SK-N-SH (cell line): ENCODE data around the gene PTGDR2. TPM values are rescaled to one million over a fixed set of nuclear protein-coding genes. Genes with fewer than 3 reads are reported as not detected.

Experiments
- CTCF ChIA-PET: fragments of 300-600, 350-600 bp; formaldehyde crosslinking; extraction: SDS; loops from one replicate; lab custom pipeline; 2021; lab: Yijun Ruan, JAX
- POLR2A ChIA-PET: fragments of 350-600 bp; sonication (Branson Sonifier 250); formaldehyde crosslinking; extraction: SDS; loops from one replicate; lab custom pipeline; 2020; ENCODE audit warnings: antibody characterized with exemption, inconsistent platforms; lab: Yijun Ruan, JAX
- DNase-seq: peaks from one replicate; pipeline ENCODE4 v3.0.0; 2012
- H2AFZ ChIP-seq: fragments of 200-600 bp; sonication (generic); 2 replicates; pipeline ENCODE4 v1.8.1; 2016; ENCODE audit warnings: antibody characterized with exemption, mild to moderate bottlenecking, low read depth
- H3F3A ChIP-seq: fragments of 200-600 bp; sonication (generic); replicated peaks from 2 replicates; pipeline ENCODE3; 2016; ENCODE audit warnings: antibody characterized with exemption, mild to moderate bottlenecking; ENCODE audit not compliant: insufficient read depth
- H3K27ac ChIP-seq, 2 experiments: fragments of 200-500 bp in 1 of 2; fragments of 200-600 bp in 1 of 2; sonication (Bioruptor generic) in 1 of 2; sonication (generic), shearing (Covaris generic) in 1 of 2; 2 replicates each; pipeline versions ENCODE4 v1.5.1 to v1.6.1; 2014 to 2016; ENCODE audit warnings: low read depth in 2 of 2, inconsistent platforms in 1 of 2, low read length in 1 of 2, mild to moderate bottlenecking in 1 of 2, mixed read lengths in 1 of 2
- H3K27me3 ChIP-seq: fragments of 200-600 bp; sonication (generic), shearing (Covaris generic); 2 replicates; pipeline ENCODE4 v1.6.1; 2016; ENCODE audit warnings: mixed run types; ENCODE audit not compliant: insufficient read depth
- H3K36me3 ChIP-seq, 2 experiments: fragments of 200-500 bp in 1 of 2; fragments of 200-600 bp in 1 of 2; sonication (Bioruptor generic) in 1 of 2; sonication (generic) in 1 of 2; replicated peaks in 1 of 2; 2 replicates each; pipeline versions ENCODE3 to v1.5.1; 2014 to 2016; ENCODE audit warnings: low read length in 1 of 2, mild to moderate bottlenecking in 1 of 2; ENCODE audit not compliant: insufficient read depth in 2 of 2, control insufficient read depth in 1 of 2
- H3K4me1 ChIP-seq, 2 experiments: fragments of 200-500 bp in 1 of 2; fragments of 200-600 bp in 1 of 2; sonication (Bioruptor generic) in 1 of 2; sonication (generic), shearing (Covaris generic) in 1 of 2; 2 replicates each; pipeline versions ENCODE4 v1.5.1 to v1.6.1; 2014 to 2016; ENCODE audit warnings: low read depth in 1 of 2, low read length in 1 of 2, mixed run types in 1 of 2; ENCODE audit not compliant: insufficient read depth in 2 of 2, control insufficient read depth in 1 of 2
- H3K4me2 ChIP-seq: fragments of 200-600 bp; sonication (generic), shearing (Covaris generic); 2 replicates; pipeline ENCODE4 v1.6.1; 2017; ENCODE audit warnings: mixed run types
- H3K4me3 ChIP-seq, 2 experiments: fragments of 200-500 bp in 1 of 2; fragments of 200-600 bp in 1 of 2; sonication (Bioruptor generic) in 1 of 2; sonication (generic), shearing (Covaris generic) in 1 of 2; 2 replicates each; pipeline versions ENCODE4 v1.5.1 to v1.8.1; 2014 to 2016; ENCODE audit warnings: low read depth in 2 of 2, inconsistent platforms in 1 of 2, low read length in 1 of 2, mild to moderate bottlenecking in 1 of 2, mixed read lengths in 1 of 2, moderate library complexity in 1 of 2
- H3K79me2 ChIP-seq: fragments of 200-600 bp; sonication (generic); 2 replicates; pipeline ENCODE4 v1.8.1; 2017; ENCODE audit warnings: mild to moderate bottlenecking; ENCODE audit not compliant: insufficient read depth
- H3K9ac ChIP-seq: fragments of 200-600 bp; sonication (generic); 2 replicates; pipeline ENCODE4 v1.6.1; 2017; ENCODE audit warnings: mixed run types
- H3K9me2 ChIP-seq: fragments of 200-600 bp; sonication (generic); 2 replicates; pipeline ENCODE4 v1.6.1; 2017; ENCODE audit warnings: mixed run types
- H3K9me3 ChIP-seq: fragments of 200-600 bp; sonication (generic); 2 replicates; pipeline ENCODE4 v1.6.1; 2017; ENCODE audit warnings: mixed run types, mild to moderate bottlenecking, moderate library complexity
- H4K20me1 ChIP-seq: fragments of 200-600 bp; sonication (generic); 2 replicates; pipeline ENCODE4 v1.6.1; 2017; ENCODE audit warnings: mild to moderate bottlenecking, mixed run types; ENCODE audit not compliant: insufficient read depth
- CHD2 ChIP-seq: fragments of 150-350 bp; IDR thresholded peaks from 2 replicates; pipeline ENCODE4 v1.6.1; 2018; ENCODE audit warnings: low read length; ENCODE audit not compliant: partially characterized antibody
- EZH2phosphoT487 ChIP-seq: fragments of 200-600 bp; sonication (generic); IDR thresholded peaks from 2 replicates; pipeline ENCODE4 v1.6.1; 2017; ENCODE audit warnings: low read depth, mixed run types, mild to moderate bottlenecking, antibody characterized with exemption, moderate library complexity, borderline replicate concordance
- FOXJ3 ChIP-seq: sonication (generic); formaldehyde crosslinking; IDR thresholded peaks from 2 replicates; pipeline ENCODE4 v1.5.1; 2020; ENCODE audit warnings: mild to moderate bottlenecking, missing genetic modification reagents
- FOXM1 ChIP-seq: IDR thresholded peaks from 2 replicates; pipeline ENCODE4 v1.4.0; 2012; ENCODE audit warnings: low read depth, mild to moderate bottlenecking
- NFIC ChIP-seq: IDR thresholded peaks from 2 replicates; pipeline ENCODE4 v1.4.0; 2012; ENCODE audit warnings: borderline replicate concordance
- POLR2AphosphoS5 ChIP-seq: IDR thresholded peaks from 2 replicates; pipeline ENCODE4 v1.6.1; 2012; ENCODE audit warnings: low read depth, low read length
- RAD21 ChIP-seq: IDR thresholded peaks from 2 replicates; pipeline ENCODE4 v1.6.1; 2012; ENCODE audit warnings: mild to moderate bottlenecking, low read length
- RFX5 ChIP-seq: IDR thresholded peaks from 2 replicates; pipeline ENCODE4 v1.6.1; 2012; ENCODE audit warnings: mild to moderate bottlenecking, improper control_type of control experiment, low read length
- SIN3A ChIP-seq: IDR thresholded peaks from 2 replicates; pipeline ENCODE4 v1.6.1; 2012; ENCODE audit warnings: low read depth, mild to moderate bottlenecking, low read length, moderate library complexity, borderline replicate concordance
- TCF12 ChIP-seq: IDR thresholded peaks from 2 replicates; pipeline ENCODE4 v1.4.0; 2012
- TEAD4 ChIP-seq: IDR thresholded peaks from 2 replicates; pipeline ENCODE4 v1.4.0; 2012; ENCODE audit warnings: mild to moderate bottlenecking, borderline replicate concordance; ENCODE audit not compliant: insufficient read depth
- YY1 ChIP-seq: IDR thresholded peaks from 2 replicates; pipeline ENCODE4 v1.4.0; 2012; ENCODE audit warnings: low read depth, mild to moderate bottlenecking
- WGBS: methylation state at CpG from one replicate; pipeline ENCODE4 v1.1.6; 2017; ENCODE audit warnings: low lambda C conversion rate; 5-methylcytosine and 5-hydroxymethylcytosine counted together
- polyA plus RNA-seq, 3 experiments: library from polyadenylated mRNA; depleted of rRNA; stranded (reverse); fragments of >200 nt; gene quantifications; 2 replicates each; pipeline ENCODE4 v1.2.3, GENCODE V29; 2012
- TF ChIP-seq, protein P1 (sequence below): fragments of 200-600 bp; sonication (generic); IDR thresholded peaks from 2 replicates; pipeline ENCODE4 v1.6.1; 2017; ENCODE audit warnings: antibody characterized with exemption, mild to moderate bottlenecking, moderate library complexity
- TF ChIP-seq, protein P2 (sequence below): IDR thresholded peaks from 2 replicates; pipeline ENCODE4 v1.4.0; 2012; ENCODE audit warnings: low read depth
- TF ChIP-seq, protein P3 (sequence below): fragments of 150-350 bp; IDR thresholded peaks from 2 replicates; pipeline ENCODE4 v1.6.1; 2016; ENCODE audit warnings: mild to moderate bottlenecking, low read depth, low read length
- TF ChIP-seq, protein P4 (sequence below): fragments of 150-350 bp; IDR thresholded peaks from 2 replicates; pipeline ENCODE4 v1.6.1; 2017; ENCODE audit warnings: antibody characterized with exemption, low read length, low read depth, borderline replicate concordance
- TF ChIP-seq, protein P5 (sequence below): IDR thresholded peaks from 2 replicates; pipeline ENCODE4 v1.4.0; 2012; ENCODE audit warnings: low read depth, borderline replicate concordance
- TF ChIP-seq, protein P6 (sequence below): IDR thresholded peaks from 2 replicates; pipeline ENCODE4; 2012

PTGDR2 gene
- polyA plus RNA-seq, 1 of the 3 experiments (the other 2 are of a cell fraction), result 0.02 TPM

DNA sequence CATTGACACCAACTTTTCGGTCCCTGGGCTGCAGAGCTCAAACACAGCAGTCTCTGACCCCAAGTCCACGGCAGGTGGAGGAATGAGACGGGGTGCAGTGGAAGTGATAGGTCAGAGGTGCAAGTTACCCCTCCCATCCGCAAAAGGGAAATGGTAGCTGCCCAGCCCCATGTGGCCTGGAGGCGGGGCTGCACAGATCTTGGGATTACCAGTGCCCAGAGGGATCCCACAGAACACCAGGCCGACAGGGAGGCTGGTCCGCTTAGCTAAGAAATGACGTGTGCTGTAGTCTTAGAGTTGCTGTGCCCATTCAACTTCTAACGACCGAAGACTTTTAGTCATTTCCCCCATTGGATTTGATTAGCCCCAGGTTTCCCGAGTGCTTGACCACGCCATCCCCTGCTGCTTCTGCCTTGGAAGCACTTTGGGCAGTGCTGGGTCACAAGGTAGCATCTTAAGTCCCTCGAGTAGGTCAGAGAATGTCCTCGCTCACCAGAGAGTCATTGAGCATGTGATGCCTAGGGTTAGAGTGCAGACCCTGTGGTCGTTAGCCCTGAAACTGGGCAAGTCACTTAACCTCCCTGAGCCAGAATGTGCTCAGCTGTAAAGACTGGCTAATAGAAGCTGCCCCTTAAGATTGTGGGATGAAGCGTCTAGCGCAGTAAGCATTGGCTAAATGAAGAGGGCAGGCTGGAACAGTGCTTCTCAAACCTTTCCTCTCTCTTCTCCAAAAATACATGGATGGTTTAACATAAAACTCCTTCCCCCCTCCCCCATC lies 4.2 kb downstream of the PTGDR2 start:
- Histone ChIP-seq H3K36me3 (peaks cover 0 to 37% of the 10 kb centered on the region in 2 experiments), H3F3A (no peaks in the 10 kb centered on the region), H3K79me2 (peaks cover 2% of the 10 kb centered on the region; the same call in 1 of the 2 replicates), H3K4me2 (no peak overlapping the region), H3K9me2 (no peaks in the 10 kb centered on the region), H3K9ac (no peak overlapping the region), H3K27ac (no peak overlapping the region), H3K9me3 (no peaks in the 10 kb centered on the region), H4K20me1 (no peaks in the 10 kb centered on the region), H2AFZ (no peak overlapping the region), H3K4me1 (no peaks in the 10 kb centered on the region), H3K27me3 (no peaks in the 10 kb centered on the region), H3K4me3 (no peak overlapping the region)
- WGBS, result 93% methylated on average over 17 of the region's 17 CpGs
- ChIA-PET CTCF (interaction anchor here (1.1 to 2.4 kb wide), 4 partner anchors 20 to 48 kb away, joined by 3 to 11 read pairs (median 6); no protein-coding TSS in a partner anchor), POLR2A (interaction anchor here (0.6 kb wide), 1 partner anchor 1291 kb away, joined by 3 read pairs; no protein-coding TSS in a partner anchor)
- DNase-seq, result no peak
- TF ChIP-seq, protein P1, sequence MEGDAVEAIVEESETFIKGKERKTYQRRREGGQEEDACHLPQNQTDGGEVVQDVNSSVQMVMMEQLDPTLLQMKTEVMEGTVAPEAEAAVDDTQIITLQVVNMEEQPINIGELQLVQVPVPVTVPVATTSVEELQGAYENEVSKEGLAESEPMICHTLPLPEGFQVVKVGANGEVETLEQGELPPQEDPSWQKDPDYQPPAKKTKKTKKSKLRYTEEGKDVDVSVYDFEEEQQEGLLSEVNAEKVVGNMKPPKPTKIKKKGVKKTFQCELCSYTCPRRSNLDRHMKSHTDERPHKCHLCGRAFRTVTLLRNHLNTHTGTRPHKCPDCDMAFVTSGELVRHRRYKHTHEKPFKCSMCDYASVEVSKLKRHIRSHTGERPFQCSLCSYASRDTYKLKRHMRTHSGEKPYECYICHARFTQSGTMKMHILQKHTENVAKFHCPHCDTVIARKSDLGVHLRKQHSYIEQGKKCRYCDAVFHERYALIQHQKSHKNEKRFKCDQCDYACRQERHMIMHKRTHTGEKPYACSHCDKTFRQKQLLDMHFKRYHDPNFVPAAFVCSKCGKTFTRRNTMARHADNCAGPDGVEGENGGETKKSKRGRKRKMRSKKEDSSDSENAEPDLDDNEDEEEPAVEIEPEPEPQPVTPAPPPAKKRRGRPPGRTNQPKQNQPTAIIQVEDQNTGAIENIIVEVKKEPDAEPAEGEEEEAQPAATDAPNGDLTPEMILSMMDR, result no peak
- no peak for TF ChIP-seq POLR2AphosphoS5
- TF ChIP-seq FOXJ3 (CRISPR knock-in tag), result no peak
- TF ChIP-seq CHD2, result no peak
- TF ChIP-seq TEAD4, result no peak
- no peak for TF ChIP-seq RFX5
- TF ChIP-seq FOXM1, result no peak
- no peak for TF ChIP-seq NFIC
- TF ChIP-seq, protein P2, sequence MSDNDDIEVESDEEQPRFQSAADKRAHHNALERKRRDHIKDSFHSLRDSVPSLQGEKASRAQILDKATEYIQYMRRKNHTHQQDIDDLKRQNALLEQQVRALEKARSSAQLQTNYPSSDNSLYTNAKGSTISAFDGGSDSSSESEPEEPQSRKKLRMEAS, result no peak
- TF ChIP-seq, protein P3, sequence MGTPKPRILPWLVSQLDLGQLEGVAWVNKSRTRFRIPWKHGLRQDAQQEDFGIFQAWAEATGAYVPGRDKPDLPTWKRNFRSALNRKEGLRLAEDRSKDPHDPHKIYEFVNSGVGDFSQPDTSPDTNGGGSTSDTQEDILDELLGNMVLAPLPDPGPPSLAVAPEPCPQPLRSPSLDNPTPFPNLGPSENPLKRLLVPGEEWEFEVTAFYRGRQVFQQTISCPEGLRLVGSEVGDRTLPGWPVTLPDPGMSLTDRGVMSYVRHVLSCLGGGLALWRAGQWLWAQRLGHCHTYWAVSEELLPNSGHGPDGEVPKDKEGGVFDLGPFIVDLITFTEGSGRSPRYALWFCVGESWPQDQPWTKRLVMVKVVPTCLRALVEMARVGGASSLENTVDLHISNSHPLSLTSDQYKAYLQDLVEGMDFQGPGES, result no peak

DNA sequence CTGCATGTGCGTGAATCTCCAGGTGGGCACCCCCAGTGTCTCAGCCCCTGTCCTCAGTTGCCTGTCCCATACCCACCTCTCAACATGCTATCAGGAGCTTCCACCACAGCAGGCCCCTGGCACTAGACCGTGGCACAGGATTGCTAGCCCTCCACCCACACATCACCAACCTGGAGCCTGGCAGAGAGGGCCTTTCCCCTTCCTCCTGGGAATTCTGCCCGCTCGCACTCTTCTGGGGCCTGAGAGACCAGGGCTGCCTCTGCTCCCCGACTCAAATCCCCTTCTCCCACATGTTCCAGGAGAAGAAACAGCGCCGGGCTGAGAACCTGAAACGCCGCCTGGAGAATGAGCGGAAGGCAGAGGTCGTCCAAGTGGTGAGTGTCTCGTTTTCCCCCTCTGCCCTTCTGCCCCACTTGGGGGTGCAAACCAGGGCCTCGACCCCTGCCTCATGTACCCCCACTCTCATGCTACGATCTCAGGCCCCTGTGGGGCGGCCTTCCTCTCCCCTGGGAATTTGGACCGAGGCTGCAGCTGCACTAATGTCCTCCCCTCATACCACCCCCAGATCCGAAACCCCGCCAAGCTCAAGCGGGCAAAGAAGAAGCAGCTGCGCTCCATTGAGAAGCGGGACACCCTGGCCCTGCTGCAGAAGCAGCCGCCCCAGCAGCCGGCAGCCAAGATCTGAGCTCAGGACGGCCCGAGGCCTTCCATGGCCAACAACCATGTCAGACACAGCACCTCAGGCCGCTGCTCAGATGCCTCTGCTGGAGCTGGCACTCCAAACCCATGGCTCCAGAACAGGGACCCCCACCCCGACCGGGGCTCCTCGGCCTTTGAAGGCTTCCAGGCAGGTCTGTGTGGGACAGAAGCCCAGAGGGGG lies 5.9 kb downstream of the PTGDR2 start:
- no peak overlapping the region for H3K9ac ChIP-seq
- peaks cover 0 to 41% of the 10 kb centered on the region in 2 experiments for H3K36me3 ChIP-seq
- WGBS, result 87% methylated on average over 14 of the region's 29 CpGs
- no peaks in the 10 kb centered on the region for H3K9me3 ChIP-seq
- H2AFZ ChIP-seq, result no peak overlapping the region
- no peaks in the 10 kb centered on the region; the same call in 1 of the 2 replicates for H4K20me1 ChIP-seq
- no peak overlapping the region for H3K27ac ChIP-seq
- no peaks in the 10 kb centered on the region for H3K27me3 ChIP-seq
- CTCF ChIA-PET, result interaction anchor here (0.8 to 2.4 kb wide), 4 partner anchors 10 to 50 kb away, joined by 3 to 11 read pairs (median 6); no protein-coding TSS in a partner anchor
- H3K4me2 ChIP-seq, result no peak overlapping the region
- H3K9me2 ChIP-seq, result no peaks in the 10 kb centered on the region
- no peak overlapping the region for H3K4me3 ChIP-seq
- DNase-seq, result no peak
- peaks cover 0 to 8% of the 10 kb centered on the region in 2 experiments; a peak in 2 of 4 replicates for H3K4me1 ChIP-seq
- H3K79me2 ChIP-seq, result peaks cover 14% of the 10 kb centered on the region; the same call in 1 of the 2 replicates
- POLR2A ChIA-PET, result no interaction called here
- H3F3A ChIP-seq, result no peaks in the 10 kb centered on the region
- TF ChIP-seq, protein P4, sequence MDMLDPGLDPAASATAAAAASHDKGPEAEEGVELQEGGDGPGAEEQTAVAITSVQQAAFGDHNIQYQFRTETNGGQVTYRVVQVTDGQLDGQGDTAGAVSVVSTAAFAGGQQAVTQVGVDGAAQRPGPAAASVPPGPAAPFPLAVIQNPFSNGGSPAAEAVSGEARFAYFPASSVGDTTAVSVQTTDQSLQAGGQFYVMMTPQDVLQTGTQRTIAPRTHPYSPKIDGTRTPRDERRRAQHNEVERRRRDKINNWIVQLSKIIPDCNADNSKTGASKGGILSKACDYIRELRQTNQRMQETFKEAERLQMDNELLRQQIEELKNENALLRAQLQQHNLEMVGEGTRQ, result no peak
- TF ChIP-seq, protein P5, sequence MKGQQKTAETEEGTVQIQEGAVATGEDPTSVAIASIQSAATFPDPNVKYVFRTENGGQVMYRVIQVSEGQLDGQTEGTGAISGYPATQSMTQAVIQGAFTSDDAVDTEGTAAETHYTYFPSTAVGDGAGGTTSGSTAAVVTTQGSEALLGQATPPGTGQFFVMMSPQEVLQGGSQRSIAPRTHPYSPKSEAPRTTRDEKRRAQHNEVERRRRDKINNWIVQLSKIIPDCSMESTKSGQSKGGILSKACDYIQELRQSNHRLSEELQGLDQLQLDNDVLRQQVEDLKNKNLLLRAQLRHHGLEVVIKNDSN, result no peak
- no peak for TF ChIP-seq TEAD4
- TF ChIP-seq FOXM1, result no peak
- TF ChIP-seq RFX5, result no peak
- TF ChIP-seq YY1, result no peak
- no peak for TF ChIP-seq TCF12
- TF ChIP-seq EZH2phosphoT487, result no peak
- TF ChIP-seq SIN3A, result no peak
- TF ChIP-seq, protein P6, sequence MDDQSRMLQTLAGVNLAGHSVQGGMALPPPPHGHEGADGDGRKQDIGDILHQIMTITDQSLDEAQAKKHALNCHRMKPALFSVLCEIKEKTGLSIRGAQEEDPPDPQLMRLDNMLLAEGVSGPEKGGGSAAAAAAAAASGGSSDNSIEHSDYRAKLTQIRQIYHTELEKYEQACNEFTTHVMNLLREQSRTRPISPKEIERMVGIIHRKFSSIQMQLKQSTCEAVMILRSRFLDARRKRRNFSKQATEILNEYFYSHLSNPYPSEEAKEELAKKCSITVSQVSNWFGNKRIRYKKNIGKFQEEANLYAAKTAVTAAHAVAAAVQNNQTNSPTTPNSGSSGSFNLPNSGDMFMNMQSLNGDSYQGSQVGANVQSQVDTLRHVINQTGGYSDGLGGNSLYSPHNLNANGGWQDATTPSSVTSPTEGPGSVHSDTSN, result no peak
- TF ChIP-seq RAD21, result no peak
